Measurements from ENCODE around the gene GLRB.
A peak's percentile ranks its signal among the peaks of the same experiment; 100 is the strongest.

The GLRB gene

GRCh38 chr4:157115613-157116335, 39.8 kb downstream of the GLRB start:
- no peak overlapping the region for H3K4me3 ChIP-seq (replicated peaks; ENCODE audit: low read depth, low read length)
- TF ChIP-seq CTCF (IDR thresholded peaks at IDR 0.05; ENCODE audit: low read length, missing control alignments) = no peak
- peak; percentile 80 for DNase-seq (ENCODE audit: low read depth)

- no peak overlapping the region for H3K4me3 ChIP-seq (replicated peaks; ENCODE audit: low read depth, low read length)
- no peak for DNase-seq (ENCODE audit: low read depth)
- TF ChIP-seq CTCF (IDR thresholded peaks at IDR 0.05; ENCODE audit: low read length, missing control alignments) = no peak
Measured at GRCh38 chr4:157121401-157121800, 45.5 kb downstream of the GLRB start.

- no peak overlapping the region for H3K4me3 ChIP-seq (replicated peaks; ENCODE audit: low read depth, low read length)
- no peak for TF ChIP-seq CTCF (IDR thresholded peaks at IDR 0.05; ENCODE audit: low read length, missing control alignments)
- no peak for DNase-seq (ENCODE audit: low read depth)
Measured at GRCh38 chr4:157127571-157127970, 51.6 kb downstream of the GLRB start.

GRCh38 chr4:157128395-157128794, 52.4 kb downstream of the GLRB start:
- H3K4me3 ChIP-seq (replicated peaks; ENCODE audit: low read depth, low read length) = no peak overlapping the region
- peak; percentile 72 for DNase-seq (ENCODE audit: low read depth)
- TF ChIP-seq CTCF (IDR thresholded peaks at IDR 0.05; ENCODE audit: low read length, missing control alignments) = peak; percentile 70

- H3K4me3 ChIP-seq (replicated peaks; ENCODE audit: low read depth, low read length) = no peak overlapping the region
- no peak for TF ChIP-seq CTCF (IDR thresholded peaks at IDR 0.05; ENCODE audit: low read length, missing control alignments)
- DNase-seq (ENCODE audit: low read depth) = no peak
Measured at GRCh38 chr4:157141976-157142375, 66.0 kb downstream of the GLRB start.

GRCh38 chr4:157143369-157143768, 67.4 kb downstream of the GLRB start:
- no peak for TF ChIP-seq CTCF (IDR thresholded peaks at IDR 0.05; ENCODE audit: low read length, missing control alignments)
- no peak overlapping the region for H3K4me3 ChIP-seq (replicated peaks; ENCODE audit: low read depth, low read length)
- peak; percentile 4 for DNase-seq (ENCODE audit: low read depth)

GRCh38 chr4:157151711-157152110, 75.8 kb downstream of the GLRB start:
- no peak overlapping the region for H3K4me3 ChIP-seq (replicated peaks; ENCODE audit: low read depth, low read length)
- TF ChIP-seq CTCF (IDR thresholded peaks at IDR 0.05; ENCODE audit: low read length, missing control alignments) = no peak
- peak; percentile 4 for DNase-seq (ENCODE audit: low read depth)
